ENCODE results near the gene COL6A1.

Gene COL6A1

DNA sequence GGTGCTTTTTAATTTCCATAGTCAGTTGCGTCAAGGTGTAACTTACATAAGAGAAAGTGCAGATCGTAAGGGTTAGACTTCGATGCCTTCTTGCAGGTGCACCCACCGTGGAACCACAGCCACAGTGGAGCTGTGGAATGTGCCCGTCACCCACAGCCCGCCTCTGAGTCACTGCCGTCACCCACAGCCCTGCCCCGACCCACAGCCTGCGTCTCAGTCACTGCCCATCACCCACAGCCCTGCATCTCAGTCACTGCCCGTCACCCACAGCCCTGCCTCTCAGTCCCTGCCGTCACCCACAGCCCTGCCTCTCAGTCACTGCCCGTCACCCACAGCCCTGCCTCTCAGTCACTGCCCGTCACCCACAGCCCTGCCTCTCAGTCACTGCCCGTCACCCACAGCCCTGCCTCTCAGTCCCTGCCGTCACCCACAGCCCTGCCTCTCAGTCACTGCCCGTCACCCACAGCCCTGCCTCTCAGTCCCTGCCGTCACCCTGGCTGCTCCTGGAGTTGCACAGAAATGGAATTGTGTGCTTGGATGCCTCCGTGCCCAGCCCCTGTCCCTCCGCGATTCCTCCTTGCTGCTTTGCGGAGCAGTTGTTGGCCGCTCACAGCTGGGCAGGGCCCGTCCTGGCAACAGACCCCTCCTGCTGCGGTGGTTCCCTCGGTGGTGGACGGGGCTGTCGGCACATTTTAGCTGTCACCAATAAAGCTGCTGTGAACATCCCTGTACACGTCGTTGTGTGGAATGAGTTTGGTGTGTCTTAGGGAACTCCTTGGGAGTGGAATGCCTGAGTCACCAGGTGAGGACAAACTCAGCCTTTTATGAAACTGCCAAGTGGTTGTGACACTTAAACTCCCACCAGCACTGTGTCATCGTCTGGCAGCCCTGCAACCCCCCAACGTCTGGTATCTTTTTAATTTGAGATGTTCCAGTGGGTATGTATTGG, 71.4 kb downstream of the COL6A1 start:
- peak; percentile 88 for DNase-seq

DNA sequence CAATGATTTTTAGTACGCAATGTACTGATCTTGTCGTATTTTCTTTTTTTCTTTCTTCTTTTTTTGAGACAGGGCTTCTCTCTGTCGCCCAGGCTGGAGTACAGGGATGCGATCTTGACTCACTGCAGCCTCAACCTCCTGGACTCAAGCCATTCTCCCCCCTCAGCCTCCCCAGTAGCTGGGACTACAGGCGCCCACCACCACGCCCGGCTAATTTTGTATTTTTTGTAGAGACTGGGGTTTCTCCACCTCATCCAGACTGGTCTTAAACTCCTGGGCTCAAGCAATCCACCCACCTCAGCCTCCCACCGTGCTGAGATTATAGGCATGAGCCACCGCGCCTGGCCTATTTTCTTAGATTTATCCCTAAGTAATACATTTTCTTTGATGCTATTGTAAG, 72.5 kb downstream of the COL6A1 start:
- DNase-seq: peak; percentile 9

DNA sequence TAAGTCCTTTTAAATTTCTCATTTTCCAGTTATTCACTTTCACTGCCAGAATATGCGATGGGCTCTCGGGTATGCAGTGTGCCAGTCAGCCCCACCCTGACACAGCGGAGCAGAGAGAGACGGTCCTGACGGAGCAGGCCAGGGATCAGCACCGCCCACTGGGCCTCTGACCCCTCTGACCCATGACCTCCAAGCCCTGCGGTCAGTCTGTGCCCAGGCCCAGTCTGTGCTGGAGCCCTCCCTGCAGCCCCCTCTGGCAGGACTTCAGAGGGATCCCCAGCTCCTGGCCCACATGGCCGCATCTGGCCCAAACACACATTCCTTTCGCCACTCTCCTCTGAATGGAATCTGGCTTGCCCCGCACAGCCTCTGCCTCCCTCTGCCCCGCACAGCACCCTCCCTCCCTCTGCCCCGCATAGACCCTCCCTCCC, 72.9 kb downstream of the COL6A1 start:
- DNase-seq: peak; percentile 70

Data from islet precursor cell (in vitro differentiated cells).